GM21723 (cell line): ENCODE data around the gene BACH1.
"Not testable (repeated sequence)": the region's sequence is repeated elsewhere in the genome, so short reads cannot be mapped to it uniquely, and the experiment has no call there.

Source experiments
- ATAC-seq: cut with Tn5 transposase; IDR thresholded peaks from one replicate; pipeline ENCODE4 v1.9.1; 2021; ENCODE audit warnings: mild to moderate bottlenecking, moderate library complexity; ENCODE audit not compliant: unreplicated experiment

Gene BACH1

GRCh38 chr21:29298348-29299045 is at the start of gene BACH1:
Gene BACH1 (plus strand): TSS chr21:29298922. CDS start chr21:29321281, 22,359 bp downstream.
- ATAC-seq = peak; percentile 56

GRCh38 chr21:29249289-29249688 is 49.4 kb upstream of the BACH1 start:
- not testable (repeated sequence) for ATAC-seq

- no peak for ATAC-seq
Observed at GRCh38 chr21:29250636-29251035, 48.1 kb upstream of the BACH1 start.

- ATAC-seq = not testable (repeated sequence)
Observed at GRCh38 chr21:29253861-29254260, 44.9 kb upstream of the BACH1 start.

- no peak for ATAC-seq
Observed at GRCh38 chr21:29254550-29254949, 44.2 kb upstream of the BACH1 start.

- no peak for ATAC-seq
Observed at GRCh38 chr21:29256126-29256910, 42.4 kb upstream of the BACH1 start.

GRCh38 chr21:29257701-29258100 is 41.0 kb upstream of the BACH1 start:
- no peak for ATAC-seq

- no peak for ATAC-seq
Observed at GRCh38 chr21:29258626-29259338, 39.9 kb upstream of the BACH1 start.

GRCh38 chr21:29260461-29260860 is 38.3 kb upstream of the BACH1 start:
- ATAC-seq = no peak

- no peak for ATAC-seq
Observed at GRCh38 chr21:29261555-29262540, 36.9 kb upstream of the BACH1 start.

GRCh38 chr21:29264721-29265120 is 34.0 kb upstream of the BACH1 start:
- no peak for ATAC-seq

GRCh38 chr21:29265690-29266479 is 32.8 kb upstream of the BACH1 start:
- no peak for ATAC-seq

- ATAC-seq = no peak
Observed at GRCh38 chr21:29267666-29268065, 31.1 kb upstream of the BACH1 start.

GRCh38 chr21:29271927-29272333 is 26.8 kb upstream of the BACH1 start:
- no peak for ATAC-seq

- no peak for ATAC-seq
Observed at GRCh38 chr21:29277442-29277841, 21.3 kb upstream of the BACH1 start.

- no peak for ATAC-seq
Observed at GRCh38 chr21:29279558-29279957, 19.2 kb upstream of the BACH1 start.

GRCh38 chr21:29281801-29282200 is 16.9 kb upstream of the BACH1 start:
- not testable (repeated sequence) for ATAC-seq

GRCh38 chr21:29287383-29287782 is 11.3 kb upstream of the BACH1 start:
- no peak for ATAC-seq

- ATAC-seq = no peak
Observed at GRCh38 chr21:29288239-29288638, 10.5 kb upstream of the BACH1 start.

GRCh38 chr21:29289317-29289716 is 9.4 kb upstream of the BACH1 start:
- no peak for ATAC-seq
